Measurements from ENCODE around the gene ANKRD39. TPM values are rescaled to one million over a fixed set of nuclear protein-coding genes. Genes with fewer than 3 reads are reported as not detected.

Gene ANKRD39
- total and polyA plus RNA-seq, 7 donors: 19.2 to 101 (median 53.3) TPM

GRCh38 chr2:96799623-96799935 is 58.2 kb downstream of the ANKRD39 start:
- Histone ChIP-seq H3K4me3 (no peak overlapping the region), H3K27ac (peak overlapping the region; percentile 80)
- intact Hi-C loops (cut with DNase I): no loop called here

GRCh38 chr2:96798733-96799622 is 58.8 kb downstream of the ANKRD39 start:
- ATAC-seq (no peak), DNase-seq (peak in 1 of 2 donors; percentile 39)
- H3K36me3 ChIP-seq (ENCODE audit: insufficient read depth in 1 of 2, low read depth in 1 of 2): peaks cover 0 to 57% of the 10 kb centered on the region in 2 donors
- H3K4me3 ChIP-seq: no peak overlapping the region
- no peak for TF ChIP-seq CTCF (IDR thresholded peaks at IDR 0.05)
- intact Hi-C loops (cut with DNase I): no loop called here
- H3K9me3 ChIP-seq: no peaks in the 10 kb centered on the region
- no peak overlapping the region for H3K27ac ChIP-seq
- 83 to 86% (median 83%) methylated on average over 21 to 23 of the region's 23 CpGs for WGBS, 3 donors
- peaks cover 10% of the 10 kb centered on the region for H3K4me1 ChIP-seq
- no peaks in the 10 kb centered on the region for H3K27me3 ChIP-seq (ENCODE audit: insufficient read depth in 3 of 3, low read length in 2 of 3)

More at GRCh38 chr2:96799623-96799935, 58.2 kb downstream of the ANKRD39 start:
- Histone ChIP-seq H3K36me3 (ENCODE audit: insufficient read depth in 1 of 2, low read depth in 1 of 2) (peaks cover 0 to 59% of the 10 kb centered on the region in 2 donors), H3K4me1 (peaks cover 8% of the 10 kb centered on the region), H3K9me3 (no peaks in the 10 kb centered on the region), H3K27me3 (ENCODE audit: insufficient read depth in 3 of 3, low read length in 2 of 3) (no peaks in the 10 kb centered on the region)
- ATAC-seq (no peak), DNase-seq (peak in 1 of 2 donors; percentile 28)
- no peak for TF ChIP-seq CTCF (IDR thresholded peaks at IDR 0.05)
- WGBS, 3 donors: 60 to 80% (median 65%) methylated on average over 8 of the region's 8 CpGs

Other genes starting within 250 kb of the ANKRD39 start
- gene KANSL3, start 219.7 kb downstream of the ANKRD39 start, total RNA-seq: 10 to 100 TPM; 49.2 to 55.3 (median 50.6) TPM
- gene KANSL3, start 219.7 kb downstream of the ANKRD39 start, polyA plus RNA-seq: 100 to 1,000 TPM in 1 of 3 donors, 10 to 100 TPM in 2; 25.9 to 101 (median 32.6) TPM
- not detected for gene FER1L5, start 215.3 kb downstream of the ANKRD39 start, total RNA-seq
- gene FER1L5, start 215.3 kb downstream of the ANKRD39 start, polyA plus RNA-seq: under 1 TPM in 1 of 3 donors, not detected in 2; 0.01 TPM
- 10 to 100 TPM; 10.0 to 20.7 (median 12.9) TPM for gene LMAN2L, start 118.0 kb downstream of the ANKRD39 start, total RNA-seq
- 10 to 100 TPM in 2 of 3 donors, 1 to 10 TPM in 1; 8.6 to 24.1 (median 12.7) TPM for gene LMAN2L, start 118.0 kb downstream of the ANKRD39 start, polyA plus RNA-seq
- gene CNNM4, start 97.1 kb downstream of the ANKRD39 start, total RNA-seq: 10 to 100 TPM in 3 of 4 donors, 1 to 10 TPM in 1; 9.9 to 28.8 (median 14.3) TPM
- gene CNNM4, start 97.1 kb downstream of the ANKRD39 start, polyA plus RNA-seq: 10 to 100 TPM in 1 of 3 donors, 1 to 10 TPM in 2; 2.7 to 13.6 (median 4.1) TPM
- 10 to 100 TPM in 3 of 4 donors, 1 to 10 TPM in 1; 7.2 to 12.6 (median 10.9) TPM for gene CNNM3, start 41.7 kb downstream of the ANKRD39 start, total RNA-seq
- gene CNNM3, start 41.7 kb downstream of the ANKRD39 start, polyA plus RNA-seq: 1 to 10 TPM; 4.2 to 7.7 (median 6.4) TPM
- 1,000 to 10,000 TPM in 2 of 4 donors, 100 to 1,000 TPM in 2; 788 to 1,374 (median 978) TPM for gene ANKRD23, start 14.0 kb downstream of the ANKRD39 start, total RNA-seq
- gene ANKRD23, start 14.0 kb downstream of the ANKRD39 start, polyA plus RNA-seq: 100 to 1,000 TPM; 256 to 608 (median 529) TPM
- 10 to 100 TPM in 3 of 4 donors, 1 to 10 TPM in 1; 9.5 to 10.8 (median 10.2) TPM for gene SEMA4C, start 12.1 kb upstream of the ANKRD39 start, total RNA-seq
- gene SEMA4C, start 12.1 kb upstream of the ANKRD39 start, polyA plus RNA-seq: 1 to 10 TPM; 4.1 to 8.3 (median 6.0) TPM
- not detected for gene FAM178B, start 128.6 kb upstream of the ANKRD39 start, total RNA-seq
- under 1 TPM; 0.06 to 0.49 (median 0.16) TPM for gene FAM178B, start 128.6 kb upstream of the ANKRD39 start, polyA plus RNA-seq
- gene FAHD2B, start 236.9 kb upstream of the ANKRD39 start, total RNA-seq: 10 to 100 TPM; 14.5 to 39.0 (median 17.3) TPM
- gene FAHD2B, start 236.9 kb upstream of the ANKRD39 start, polyA plus RNA-seq: 10 to 100 TPM in 2 of 3 donors, 1 to 10 TPM in 1; 5.7 to 13.9 (median 10.6) TPM